Heart right ventricle (tissue), 16 donors: ENCODE data around the gene DNER. TPM values are rescaled to one million over a fixed set of nuclear protein-coding genes. Genes with fewer than 3 reads are reported as not detected.

Experiments
- ATAC-seq, 8 donors: fragments of 200-7000 bp; cut with Tn5 transposase; one replicate each; pipeline ENCODE4 v1.9.1; 2020; ENCODE audit warnings: mild to moderate bottlenecking in 8 of 8, moderate library complexity in 8 of 8, moderate number of reproducible peaks in 1 of 8
- DNase-seq, 2 donors: peaks; one replicate each; pipeline ENCODE4 v3.0.0-alpha.2; 2020
- H3K27ac ChIP-seq, 10 donors: fragments of 200-600 bp; sonication (generic) in 2 of 10; one replicate each; pipeline versions ENCODE4 v1.5.0 to v1.8.0; 2020 to 2022; ENCODE audit warnings: mild to moderate bottlenecking in 3 of 10
- H3K27me3 ChIP-seq, 7 donors: fragments of 200-600 bp; one replicate each; pipeline ENCODE4 v1.8.0; 2021 to 2022; ENCODE audit warnings: mild to moderate bottlenecking in 2 of 7
- H3K36me3 ChIP-seq, 9 donors: fragments of 200-600 bp; sonication (generic) in 1 of 9; one replicate each; pipeline versions ENCODE4 v1.5.0 to v1.8.0; 2020 to 2022; ENCODE audit warnings: mild to moderate bottlenecking in 2 of 9
- H3K4me1 ChIP-seq, 9 donors: fragments of 200-600 bp; sonication (generic) in 1 of 9; one replicate each; pipeline versions ENCODE4 v1.5.0 to v1.8.0; 2020 to 2022; ENCODE audit warnings: mild to moderate bottlenecking in 4 of 9
- H3K4me3 ChIP-seq, 10 donors: fragments of 200-600 bp; sonication (generic) in 2 of 10; one replicate each; pipeline versions ENCODE4 v1.5.0 to v1.8.0; 2020 to 2022; ENCODE audit warnings: mild to moderate bottlenecking in 7 of 10, moderate library complexity in 2 of 10
- H3K9me3 ChIP-seq, 11 donors: fragments of 200-600 bp in 10 of 11; sonication (generic) in 2 of 11; one replicate each; pipeline versions ENCODE4 v1.5.0 to v1.8.0; 2013 to 2022; ENCODE audit warnings: mild to moderate bottlenecking in 2 of 11, control low read depth in 1 of 11, moderate library complexity in 1 of 11
- CTCF ChIP-seq, 9 donors: fragments of 200-600 bp; sonication (generic) in 2 of 9; IDR thresholded peaks; one replicate each; pipeline versions ENCODE4 v1.5.0 to v1.8.0; 2021 to 2022; ENCODE audit warnings: antibody characterized with exemption in 9 of 9, mild to moderate bottlenecking in 5 of 9, moderate library complexity in 1 of 9
- WGBS, 2 donors: extraction: QIAGEN DNeasy Blood & Tissue Kit; methylation state at CpG; one replicate each; pipeline ENCODE4 v1.1.7; 2013; ENCODE audit warnings: inconsistent platforms in 1 of 2; 5-methylcytosine and 5-hydroxymethylcytosine counted together
- intact Hi-C, 10 donors: fragments of 100-400 bp; cut with DNase I; formaldehyde crosslinking; loops; one replicate each; pipeline versions ENCODE4 v1.11.1 to v1.14.2; 2022
- polyA plus RNA-seq, 2 donors: library from polyadenylated mRNA; stranded (reverse); fragments of 200-250 nt; gene quantifications; one replicate each; pipeline ENCODE4 v1.2.3, GENCODE V29; 2013
- total RNA-seq, 10 donors: library from RNA; stranded (reverse); fragmentation: NEBNext Ultra II Directional in 3 of 10; extraction: Animal tissue kit (Norgen Biotek cat#: 25700) in 3 of 10; gene quantifications; one replicate each; pipeline versions ENCODE4 v1.2.1 to v1.2.4, GENCODE V29; 2021 to 2023
- donor health status: Arrhythmogenic right ventricular cardiomyopathy.
- donor health status: ischemic (EF 13 %, LVEDD 7.1; RV severe dilation, severe dysfunction).
- donor health status: healthy with polysubstance abuse.
- donor health status: DM: no; HTN: yes; CAD: no.
- donor health status: DM: no; HTN: no; CAD: no.
- donor health status: ischemic (EF 25% LVEDD 6.9; RV normal size, moderate dysfunction).
- donor health status: ischemic (EF 25% LVEDD 5.7; RV mildly dilated, moderate dysfunction).
- donor health status: healthy.
- donor health status: DM: yes; HTN: yes; CAD: no.
- donor health status: Ischemic cardiomyopathy.
- donor health status: ischemic (EF 35%, LVEDD 5.7; RV mildly dilated, moderate dysfunction).
- donor health status: nonischemic (EF 11% LVEDD 7.7; RV severe dilation, severe dysfunction).
- donor health status: DM: yes; HTN: yes; CAD: no.
- donor health status: PGD.
- donor health status: ischemic (EF 29% LVEDD 5.4; RV normal size, mild dysfunction).
- donor health status: nonischemic (EF 23%, LVEDD 6.1; RV moderate dilation, normal function).

Gene DNER
- total and polyA plus RNA-seq, 12 donors, result 0.13 to 1.8 (median 0.69) TPM; not detected in 2

GRCh38 chr2:229598227-229598626, 116.1 kb downstream of the DNER start:
- no peak for DNase-seq
- Histone ChIP-seq H3K36me3 (no peaks in the 10 kb centered on the region), H3K4me3 (no peak overlapping the region), H3K27ac (no peak overlapping the region), H3K27me3 (peaks cover 0 to 5% (median 0%) of the 10 kb centered on the region in 7 donors), H3K9me3 (no peaks in the 10 kb centered on the region), H3K4me1 (no peaks in the 10 kb centered on the region)
- TF ChIP-seq CTCF (IDR thresholded peaks at IDR 0.05), result no peak
- no peak for ATAC-seq
- 76 to 80% methylated on average over 3 of the region's 3 CpGs for WGBS, 2 donors
- intact Hi-C loops, result loop anchor here in 1 of 10 donors (10.0 kb wide), 1 partner anchor 903 kb away; no protein-coding TSS in a partner anchor

GRCh38 chr2:229596796-229597195, 117.6 kb downstream of the DNER start:
- 64 to 85% methylated on average over 7 of the region's 7 CpGs for WGBS, 2 donors

GRCh38 chr2:229591611-229592010, 122.7 kb downstream of the DNER start:
- Histone ChIP-seq H3K9me3 (no peaks in the 10 kb centered on the region), H3K27ac (no peak overlapping the region), H3K36me3 (no peaks in the 10 kb centered on the region), H3K4me3 (no peak overlapping the region), H3K4me1 (peaks cover 0 to 7% (median 0%) of the 10 kb centered on the region in 9 donors), H3K27me3 (peaks cover 0 to 5% (median 0%) of the 10 kb centered on the region in 7 donors)
- TF ChIP-seq CTCF (IDR thresholded peaks at IDR 0.05), result no peak
- ATAC-seq (no peak), DNase-seq (no peak)
- WGBS, 2 donors, result 75 to 77% methylated on average over 9 of the region's 9 CpGs
- intact Hi-C loops, result loop anchor here in 3 of 10 donors (5.0 to 10.0 kb wide), 3 partner anchors 459 to 897 kb away; no protein-coding TSS in a partner anchor

More at GRCh38 chr2:229596796-229597195, 117.6 kb downstream of the DNER start:
- TF ChIP-seq CTCF (IDR thresholded peaks at IDR 0.05), result no peak
- Histone ChIP-seq H3K4me1 (no peaks in the 10 kb centered on the region), H3K9me3 (no peaks in the 10 kb centered on the region), H3K4me3 (no peak overlapping the region), H3K36me3 (no peaks in the 10 kb centered on the region), H3K27ac (no peak overlapping the region), H3K27me3 (peaks cover 0 to 5% (median 0%) of the 10 kb centered on the region in 7 donors)
- ATAC-seq, result no peak
- DNase-seq, result no peak
- intact Hi-C loops, result loop anchor here in 1 of 10 donors (10.0 kb wide), 1 partner anchor 902 kb away; no protein-coding TSS in a partner anchor

- peak overlapping the region in 6 of 10 donors; percentile 1 to 39 (median 36) for H3K4me3 ChIP-seq
- DNase-seq (peak; percentile 76 to 80), ATAC-seq (peak; percentile 93 to 97 (median 96))
- H3K27me3 ChIP-seq, result peaks cover 0 to 15% (median 0%) of the 10 kb centered on the region in 7 donors
- TF ChIP-seq CTCF (IDR thresholded peaks at IDR 0.05), result peak; percentile 73 to 93 (median 89)
- H3K9me3 ChIP-seq, result no peaks in the 10 kb centered on the region
- peaks cover 0 to 8% (median 0%) of the 10 kb centered on the region in 9 donors for H3K4me1 ChIP-seq
- intact Hi-C loops, result loop anchor here (1.0 to 10.0 kb wide), 13 partner anchors 140 to 902 kb away; partner anchors contain the start of gene PID1 (in 2 of the 10)
- H3K27ac ChIP-seq, result no peak overlapping the region
- WGBS, 2 donors, result 24 to 26% methylated on average over 20 of the region's 20 CpGs
- H3K36me3 ChIP-seq, result no peaks in the 10 kb centered on the region
These were observed 127.3 kb downstream of the DNER start for GRCh38 chr2:229586746-229587705.
